Stimulated activated CD4-positive, alpha-beta T cell treated with anti-CD3 and anti-CD28 coated beads, Interleukin-1b, Interleukin-23, amount 100 ng/mL, for 48 hours (primary cell): ENCODE data around the gene CSTF2T.
A peak's percentile ranks its signal among the peaks of the same experiment; 100 is the strongest.

Source experiments
- DNase-seq: peaks from one replicate; pipeline ENCODE4 v3.0.0-alpha.2; 2020

CSTF2T gene

GRCh38 chr10:51699475-51700227 lies at the start of gene CSTF2T:
Gene CSTF2T, minus strand, starts transcription at chr10:51699595. Its CDS starts 46 bp downstream, at chr10:51699549.
- peak; percentile 91 for DNase-seq

GRCh38 chr10:51748959-51749358 lies 49.6 kb upstream of the CSTF2T start:
- DNase-seq = no peak

GRCh38 chr10:51747216-51747615 lies 47.8 kb upstream of the CSTF2T start:
- no peak for DNase-seq

GRCh38 chr10:51745397-51745796 lies 46.0 kb upstream of the CSTF2T start:
- no peak for DNase-seq

- no peak for DNase-seq
Measured at GRCh38 chr10:51744235-51745000, 45.0 kb upstream of the CSTF2T start.

- no peak for DNase-seq
Measured at GRCh38 chr10:51743146-51743545, 43.8 kb upstream of the CSTF2T start.

- no peak for DNase-seq
Measured at GRCh38 chr10:51733057-51733456, 33.7 kb upstream of the CSTF2T start.

GRCh38 chr10:51729822-51730555 lies 30.6 kb upstream of the CSTF2T start:
- DNase-seq = no peak

- DNase-seq = no peak
Measured at GRCh38 chr10:51724038-51724437, 24.6 kb upstream of the CSTF2T start.

- no peak for DNase-seq
Measured at GRCh38 chr10:51718804-51719291, 19.5 kb upstream of the CSTF2T start.

GRCh38 chr10:51716981-51717380 lies 17.6 kb upstream of the CSTF2T start:
- DNase-seq = no peak

- DNase-seq = no peak
Measured at GRCh38 chr10:51711519-51711891, 12.1 kb upstream of the CSTF2T start.

- no peak for DNase-seq
Measured at GRCh38 chr10:51709324-51709972, 10.1 kb upstream of the CSTF2T start.

GRCh38 chr10:51708609-51709008 lies 9.2 kb upstream of the CSTF2T start:
- DNase-seq = no peak

GRCh38 chr10:51707821-51708424 lies 8.5 kb upstream of the CSTF2T start:
- no peak for DNase-seq

- no peak for DNase-seq
Measured at GRCh38 chr10:51707392-51707791, 8.0 kb upstream of the CSTF2T start.

GRCh38 chr10:51706225-51706624 lies 6.8 kb upstream of the CSTF2T start:
- DNase-seq = no peak

GRCh38 chr10:51705774-51706173 lies 6.4 kb upstream of the CSTF2T start:
- no peak for DNase-seq

- DNase-seq = peak; percentile 22
Measured at GRCh38 chr10:51700228-51700817, 928 bp upstream of the CSTF2T start.

GRCh38 chr10:51699145-51699474 lies 285 bp downstream of the CSTF2T start:
- DNase-seq = no peak

GRCh38 chr10:51698473-51699063 lies 827 bp downstream of the CSTF2T start:
- peak; percentile 1 for DNase-seq

- DNase-seq = no peak
Measured at GRCh38 chr10:51696251-51696650, 3.1 kb downstream of the CSTF2T start.
